ENCODE data around the gene CDK6.

GRCh38 chr7:92698237-92698841 lies 138.0 kb downstream of the CDK6 start:
- TF ChIP-seq POLR2A (IDR thresholded peaks at IDR 0.05; ENCODE audit: low read depth, low read length) = no peak
- no peak for TF ChIP-seq TAF1 (IDR thresholded peaks at IDR 0.05; ENCODE audit: borderline replicate concordance, low read depth, low read length)
